Stimulated activated CD8-positive, alpha-beta memory T cell treated with anti-CD3 and anti-CD28 coated beads, Interleukin-15, amount 100 ng/mL, for 24 hours (primary cell): ENCODE data around the gene NTN3.

ENCODE experiments used
- DNase-seq: peaks from one replicate; pipeline ENCODE4 v3.0.0-alpha.2; 2020; ENCODE audit warnings: low read depth

Gene NTN3

GRCh38 chr16:2497116-2497630 lies 26.1 kb downstream of the NTN3 start:
- DNase-seq, result no peak

- no peak for DNase-seq
Measured at GRCh38 chr16:2497695-2498484, 26.8 kb downstream of the NTN3 start.

- no peak for DNase-seq
Measured at GRCh38 chr16:2498531-2499253, 27.6 kb downstream of the NTN3 start.

- DNase-seq, result no peak
Measured at GRCh38 chr16:2499454-2499853, 28.4 kb downstream of the NTN3 start.

- DNase-seq, result no peak
Measured at GRCh38 chr16:2499890-2500429, 28.9 kb downstream of the NTN3 start.

- no peak for DNase-seq
Measured at GRCh38 chr16:2500430-2500917, 29.4 kb downstream of the NTN3 start.

- DNase-seq, result peak; percentile 74
Measured at GRCh38 chr16:2500918-2501750, 30.0 kb downstream of the NTN3 start.

- no peak for DNase-seq
Measured at GRCh38 chr16:2501946-2502895, 31.1 kb downstream of the NTN3 start.

- DNase-seq, result no peak
Measured at GRCh38 chr16:2505695-2506094, 34.6 kb downstream of the NTN3 start.

GRCh38 chr16:2507052-2507659 lies 36.1 kb downstream of the NTN3 start:
- no peak for DNase-seq

GRCh38 chr16:2507665-2508064 lies 36.6 kb downstream of the NTN3 start:
- DNase-seq, result no peak

- DNase-seq, result no peak
Measured at GRCh38 chr16:2508722-2509400, 37.8 kb downstream of the NTN3 start.

- no peak for DNase-seq
Measured at GRCh38 chr16:2511128-2511800, 40.2 kb downstream of the NTN3 start.

- DNase-seq, result no peak
Measured at GRCh38 chr16:2511996-2512734, 41.1 kb downstream of the NTN3 start.

- DNase-seq, result no peak
Measured at GRCh38 chr16:2512735-2513404, 41.8 kb downstream of the NTN3 start.

GRCh38 chr16:2513405-2514332 lies 42.6 kb downstream of the NTN3 start, which contains the start of gene ATP6V0C:
ATP6V0C (plus strand) TSS chr16:2513952; CDS start chr16:2514104, 152 bp downstream.
- peak; percentile 85 for DNase-seq
